NCI-H1436 (cell line): ENCODE data around the gene GRM8.
A peak's percentile ranks its signal among the peaks of the same experiment; 100 is the strongest.

Source experiments
- DNase-seq: peaks from one replicate; lab custom pipeline; 2025; lab: John Stamatoyannopoulos, UW

Gene GRM8

DNA sequence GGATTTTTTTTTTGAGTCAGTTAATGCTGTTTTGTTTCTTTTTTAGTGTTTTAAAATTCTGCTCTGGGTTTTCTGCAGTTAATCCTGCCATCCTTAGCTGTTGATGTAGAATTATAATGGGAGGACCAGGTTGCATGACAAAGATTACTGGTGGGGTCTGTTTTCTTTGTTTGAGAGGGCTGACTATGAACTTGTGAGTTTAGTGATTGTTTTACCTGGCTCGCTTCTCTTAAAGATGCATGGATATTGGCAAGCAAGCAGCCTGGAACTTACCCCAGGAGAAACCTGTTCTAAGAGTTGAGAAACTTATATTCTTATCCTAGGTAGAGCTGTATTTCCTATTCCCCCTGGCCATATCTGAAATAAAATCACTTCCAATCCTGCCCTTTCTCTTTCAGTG lies 727.8 kb downstream of the GRM8 start:
- DNase-seq, result no peak

DNA sequence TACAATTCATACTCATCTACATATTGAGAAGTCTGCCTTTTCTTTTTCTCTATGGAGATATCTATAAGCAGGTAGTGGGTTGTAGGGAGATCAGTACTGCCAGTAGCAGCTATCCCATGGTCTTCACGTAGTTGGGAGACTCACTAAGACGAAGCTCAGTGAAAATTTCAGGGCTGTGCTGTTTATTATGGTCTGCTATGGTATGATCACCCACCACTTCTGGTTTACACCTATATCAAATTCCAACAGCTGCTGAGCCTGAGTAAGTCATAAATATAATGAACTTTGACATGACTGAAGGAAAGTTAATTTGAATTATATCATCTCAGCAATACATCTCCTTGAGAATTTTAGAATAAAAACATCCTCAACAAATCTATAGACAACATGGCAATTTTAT lies 741.7 kb downstream of the GRM8 start:
- DNase-seq, result no peak

- DNase-seq, result no peak
Measured at GRCh38 chr7:126501617-126502016, 751.1 kb downstream of the GRM8 start.

GRCh38 chr7:126499481-126499880 lies 753.3 kb downstream of the GRM8 start:
- no peak for DNase-seq

DNA sequence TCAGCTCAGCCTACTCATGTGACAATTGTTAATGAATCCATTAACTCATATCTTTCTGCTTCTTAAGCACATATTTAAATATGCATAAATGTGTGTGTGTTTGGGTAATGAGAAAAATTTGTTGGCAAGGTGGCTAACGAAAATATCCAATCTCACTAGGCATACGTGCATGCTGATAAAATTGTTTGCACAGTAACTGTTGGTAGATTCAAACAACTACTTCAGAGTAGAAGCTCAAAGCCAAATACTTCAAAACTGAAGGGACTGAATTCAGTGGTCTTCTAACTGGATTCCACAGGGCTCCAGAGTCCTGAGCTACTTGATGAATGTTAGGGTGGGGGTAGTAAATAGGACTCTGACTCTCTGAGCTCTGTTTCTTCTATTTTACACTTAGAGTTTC lies 757.0 kb downstream of the GRM8 start:
- no peak for DNase-seq

DNA sequence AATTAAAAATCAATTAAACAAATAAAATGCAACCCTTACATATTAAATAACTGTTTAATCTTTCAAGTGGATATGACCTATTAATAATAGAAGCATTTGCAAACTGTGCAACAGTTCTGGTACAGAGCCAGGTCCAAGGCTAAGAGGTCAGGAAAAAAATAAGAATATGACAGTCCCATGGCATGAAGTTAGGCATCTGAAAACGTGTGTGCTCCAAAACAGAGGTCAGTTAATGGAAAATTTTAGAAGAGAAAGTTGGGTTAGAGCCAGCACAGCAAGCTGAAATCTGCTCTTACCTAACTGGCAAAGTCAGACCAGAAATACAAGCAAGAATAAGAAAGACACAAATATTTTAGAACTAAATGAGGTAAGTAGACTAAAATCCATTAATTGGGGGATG lies 757.7 kb downstream of the GRM8 start:
- DNase-seq, result no peak

- DNase-seq, result no peak
Measured at GRCh38 chr7:126493801-126494200, 758.9 kb downstream of the GRM8 start.

DNA sequence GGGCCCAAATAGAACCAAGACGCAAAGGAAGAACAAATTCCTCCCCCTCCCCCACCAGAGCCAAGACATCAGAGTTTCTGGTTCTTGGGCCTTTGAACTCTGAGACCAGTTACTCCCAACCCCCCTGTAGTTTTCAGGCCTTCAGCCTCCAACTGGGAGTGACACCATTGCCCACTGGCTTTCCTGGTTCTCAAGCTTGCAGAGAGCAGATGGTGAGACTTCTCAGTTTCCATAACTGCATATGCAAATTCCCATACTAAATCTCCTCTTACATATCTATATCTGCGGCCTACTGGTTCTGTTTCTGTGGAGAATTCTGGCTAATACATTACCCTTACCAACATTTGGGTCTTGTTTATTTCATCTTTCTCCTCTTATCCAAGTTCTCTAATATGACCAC lies 762.9 kb downstream of the GRM8 start:
- DNase-seq, result no peak

- DNase-seq, result no peak
Measured at GRCh38 chr7:126487728-126488442, 764.9 kb downstream of the GRM8 start.

DNA sequence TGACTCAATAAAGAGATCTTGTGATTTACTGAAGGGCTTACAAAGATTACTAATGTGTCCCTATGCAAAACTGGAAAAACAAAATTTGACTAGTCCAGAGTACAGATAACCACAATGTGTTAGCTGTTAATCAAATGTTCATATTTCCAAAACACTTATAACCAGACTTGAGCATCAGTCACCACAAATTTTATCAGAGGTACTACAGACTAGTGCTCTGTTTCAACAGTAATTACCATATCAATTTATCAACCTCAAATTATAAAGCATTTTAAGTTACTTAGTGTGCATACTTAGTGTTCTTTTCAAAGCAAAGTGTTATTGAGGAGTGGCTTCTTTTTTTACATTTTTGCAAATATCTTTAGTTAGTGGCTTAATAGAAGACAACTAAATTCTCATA lies 765.9 kb downstream of the GRM8 start:
- DNase-seq, result no peak

DNA sequence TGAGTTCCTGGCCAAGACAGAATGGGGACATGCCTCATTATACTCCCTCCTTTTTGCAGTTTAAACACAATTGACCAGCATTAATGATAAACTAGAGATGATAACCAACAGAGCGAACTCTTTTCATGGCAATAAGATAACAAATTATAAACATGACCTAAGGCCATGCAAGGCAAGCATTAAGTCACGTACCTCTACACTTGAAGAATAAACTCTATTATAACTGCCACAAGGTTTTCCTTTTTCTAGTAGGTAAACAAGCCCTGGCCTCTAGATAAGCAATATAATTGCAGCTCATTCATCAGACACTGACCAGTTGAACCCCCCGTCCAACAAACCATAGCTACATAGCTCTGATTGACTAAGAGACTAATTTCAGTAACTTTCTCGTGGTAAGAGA lies 767.0 kb downstream of the GRM8 start:
- no peak for DNase-seq

DNA sequence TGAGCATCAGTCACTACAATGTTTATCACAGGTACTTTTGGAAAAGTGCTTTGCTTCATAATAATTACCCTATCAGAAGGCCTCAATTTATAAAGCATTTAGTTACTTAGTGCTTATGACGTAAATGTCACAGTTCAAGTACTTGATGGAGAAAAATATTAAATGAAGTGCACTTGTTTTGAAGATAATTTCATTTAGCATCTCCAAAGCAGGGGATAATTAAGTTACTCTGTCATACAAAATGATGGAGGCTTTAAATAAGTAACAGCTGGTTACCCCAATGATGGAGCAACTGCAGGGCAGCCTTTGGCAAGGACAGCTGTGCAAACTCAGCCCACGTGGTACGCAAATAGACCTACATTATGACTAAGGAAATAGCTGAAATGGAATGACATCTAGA lies 768.8 kb downstream of the GRM8 start:
- DNase-seq, result peak; percentile 91

GRCh38 chr7:126472825-126473224 lies 779.9 kb downstream of the GRM8 start:
- DNase-seq, result no peak

GRCh38 chr7:126462405-126462804 lies 790.3 kb downstream of the GRM8 start:
- DNase-seq, result no peak

GRCh38 chr7:126460664-126461063 lies 792.1 kb downstream of the GRM8 start:
- no peak for DNase-seq

GRCh38 chr7:126453104-126453503 lies 799.6 kb downstream of the GRM8 start:
- no peak for DNase-seq

DNA sequence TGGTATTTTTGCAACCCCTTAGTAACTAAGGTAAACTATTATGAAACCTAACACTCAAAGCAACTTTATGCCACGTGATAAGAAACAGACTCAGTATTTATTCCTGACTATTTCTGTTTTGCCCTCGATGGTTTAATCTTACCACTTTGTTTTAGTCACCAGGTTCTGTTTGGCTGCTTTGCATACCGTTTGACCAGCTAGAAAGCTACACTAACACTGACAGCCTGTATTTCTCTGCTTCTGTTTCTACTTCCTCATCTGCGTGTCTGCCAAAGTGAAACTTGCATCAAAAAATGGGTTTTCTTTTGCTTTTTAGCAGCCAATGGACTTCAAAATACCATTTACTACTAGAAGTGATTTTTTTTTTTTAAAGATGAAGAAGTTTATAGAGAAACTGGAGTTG lies 802.5 kb downstream of the GRM8 start:
- no peak for DNase-seq

GRCh38 chr7:126449611-126450268 lies 803.0 kb downstream of the GRM8 start:
- no peak for DNase-seq

DNA sequence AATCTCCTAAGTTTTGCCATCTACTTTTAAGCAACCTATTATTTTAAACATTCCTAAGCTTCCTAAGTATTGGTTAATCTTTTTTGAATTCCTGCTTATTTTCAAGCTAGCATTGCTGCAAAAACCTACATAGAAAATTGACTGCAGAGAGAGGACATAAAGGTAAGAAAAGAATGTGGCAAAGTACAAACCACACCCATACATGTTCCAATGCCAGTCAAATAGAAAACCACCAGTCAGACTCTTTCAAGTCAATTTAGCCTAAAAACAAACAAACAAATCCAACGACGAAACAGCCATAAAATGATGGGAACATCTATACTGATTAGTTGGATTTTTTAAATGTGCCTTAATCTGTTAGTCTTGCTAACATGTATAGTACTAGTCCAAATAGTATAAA lies 804.8 kb downstream of the GRM8 start:
- no peak for DNase-seq

DNA sequence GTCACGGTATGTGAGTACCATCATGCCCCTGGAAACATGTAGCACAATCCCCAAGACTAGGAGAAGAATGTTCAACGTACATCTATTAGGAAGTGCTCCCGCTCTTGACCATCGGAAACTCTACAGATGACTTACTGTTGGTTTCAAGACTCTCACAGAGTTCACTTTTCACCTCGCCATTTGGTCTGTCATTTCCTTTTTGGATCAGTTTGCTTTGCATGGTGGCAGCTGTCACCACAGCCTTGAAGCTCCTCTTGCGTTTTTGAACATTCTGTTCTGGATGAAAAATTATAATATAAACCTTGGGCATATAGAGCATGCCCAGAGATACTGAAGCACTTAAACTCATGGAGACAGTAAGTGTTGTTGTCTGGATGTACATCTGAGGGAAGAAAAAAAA lies 806.8 kb downstream of the GRM8 start:
- no peak for DNase-seq

- no peak for DNase-seq
Measured at GRCh38 chr7:126443951-126444350, 808.8 kb downstream of the GRM8 start.

DNA sequence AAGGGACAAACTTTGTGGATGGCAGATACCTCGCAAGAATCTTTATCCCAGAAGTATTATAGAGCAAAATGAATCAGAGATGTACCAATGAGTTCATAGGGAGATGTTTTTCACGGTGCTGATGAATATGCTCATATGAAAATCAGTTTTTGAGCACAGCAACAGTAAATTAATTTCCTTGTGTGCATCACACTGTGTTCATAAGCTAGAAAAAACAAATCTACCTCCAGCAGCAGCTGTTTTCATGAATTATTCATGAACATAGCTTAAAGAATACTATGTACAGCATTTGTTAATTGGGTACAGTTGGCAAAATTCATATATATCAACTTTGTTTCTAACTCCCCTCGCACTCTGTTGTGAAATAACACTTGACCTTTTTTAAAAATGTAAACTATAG lies 809.8 kb downstream of the GRM8 start:
- DNase-seq, result no peak

DNA sequence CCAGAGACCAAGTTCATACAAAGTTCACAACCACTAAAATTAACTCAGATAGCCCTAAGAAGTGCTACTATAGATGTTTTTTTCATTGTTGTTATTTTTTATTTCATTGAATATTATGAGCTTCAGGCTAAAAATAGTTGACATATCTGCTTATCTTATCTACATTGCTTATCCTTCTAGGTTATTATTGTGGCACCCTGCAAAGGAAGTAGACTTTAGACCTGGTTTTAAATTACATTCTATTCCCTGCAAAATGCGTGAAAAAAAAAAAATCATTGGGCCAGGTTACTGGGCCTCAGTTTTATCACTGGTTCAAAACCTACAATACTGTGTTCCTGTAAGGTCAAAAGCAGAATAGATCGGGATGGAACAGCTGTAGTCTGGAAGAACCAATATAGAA lies 811.0 kb downstream of the GRM8 start:
- no peak for DNase-seq

GRCh38 chr7:126440542-126440941 lies 812.2 kb downstream of the GRM8 start:
- DNase-seq, result no peak
